K562 (cell line): Measurements from ENCODE around the gene PDPK1. TPM values are rescaled to one million over a fixed set of nuclear protein-coding genes. Genes with fewer than 3 reads are reported as not detected.

ENCODE experiments used
- CREB1 ChIP-seq, 2 experiments: sonication (generic) in 1 of 2; formaldehyde crosslinking in 1 of 2; IDR thresholded peaks; 2 replicates each; pipeline versions ENCODE4 v1.6.1 to v1.8.0; 2012 to 2022; ENCODE audit warnings: inconsistent platforms in 1 of 2, mild to moderate bottlenecking in 1 of 2, missing genetic modification reagents in 1 of 2, moderate library complexity in 1 of 2
- DPF2 ChIP-seq: fragments of 450-650 bp; IDR thresholded peaks from 2 replicates; pipeline ENCODE4 v1.6.1; 2016
- HDGF ChIP-seq: fragments of 450-650 bp; IDR thresholded peaks from 2 replicates; pipeline ENCODE4 v1.6.1; 2016
- RBM14 ChIP-seq: fragments of 200-400 bp; formaldehyde crosslinking; IDR thresholded peaks from 2 replicates; pipeline ENCODE4 v1.6.1; 2018; ENCODE audit warnings: low read depth, mild to moderate bottlenecking, low read length, moderate library complexity, borderline replicate concordance; ENCODE audit not compliant: insufficient read depth
- STAG1 ChIP-seq: sonication (generic); formaldehyde crosslinking; IDR thresholded peaks from 2 replicates; pipeline ENCODE4 v1.5.0; 2020; ENCODE audit warnings: missing genetic modification reagents, borderline replicate concordance
- ZNF695 ChIP-seq: fragments of 450-650 bp; formaldehyde crosslinking; IDR thresholded peaks from 2 replicates; pipeline ENCODE4 v1.4.0; 2020; ENCODE audit warnings: mild to moderate bottlenecking, moderate library complexity
- polyA plus RNA-seq, 8 experiments: library from polyadenylated mRNA; depleted of rRNA in 4 of 8; stranded (reverse) in 5 of 8; unstranded in 3 of 8; fragments of >200 nt; fragmentation: Nextera tagmentation in 2 of 8; fragmentation: Illumina TruSeq in 1 of 8; extraction: Ambion mirVana in 2 of 8; extraction: Trizol in 1 of 8; gene quantifications; 2 replicates each; pipeline versions ENCODE4 v1.2.1 to v1.2.3, GENCODE V29; 2011 to 2014; ENCODE audit warnings: inconsistent platforms in 1 of 8, missing spikeins in 1 of 8
- total RNA-seq, 7 experiments: library from RNA; depleted of rRNA in 6 of 7; stranded (reverse); fragments of >200 nt in 6 of 7; fragmentation: Illumina TruSeq in 2 of 7; extraction: Trizol in 2 of 7; gene quantifications; 2 replicates each; pipeline versions ENCODE4 v1.2.1 to v1.2.3, GENCODE V29; 2011 to 2021; ENCODE audit warnings: low replicate concordance in 1 of 7
- TF ChIP-seq, protein P1 (sequence below), 2 experiments: fragments of 450-650 bp; formaldehyde crosslinking in 1 of 2; IDR thresholded peaks; 2 replicates each; pipeline versions ENCODE4 v1.4.0 to v1.6.1; 2014 to 2020; ENCODE audit warnings: mild to moderate bottlenecking in 2 of 2, borderline replicate concordance in 1 of 2, low read depth in 1 of 2
- TF ChIP-seq, protein P2 (sequence below): fragments of 250-450 bp; sonication (Bioruptor Pico); IDR thresholded peaks from 2 replicates; pipeline ENCODE4 v1.8.0; 2021; ENCODE audit warnings: borderline replicate concordance, mild to moderate bottlenecking, moderate library complexity; ENCODE audit not compliant: poor library complexity, severe bottlenecking
- TF ChIP-seq, protein P3 (sequence below): sonication (generic); formaldehyde crosslinking; IDR thresholded peaks from 2 replicates; pipeline ENCODE4 v1.5.0; 2020; ENCODE audit warnings: missing genetic modification reagents
- TF ChIP-seq, protein P4 (sequence below): fragments of 250-450 bp; sonication (Bioruptor Pico); IDR thresholded peaks from 2 replicates; pipeline ENCODE4 v1.4.0; 2020

PDPK1 gene
- total and polyA plus RNA-seq, 9 of the 15 experiments (the other 6 are each of a cell fraction or from before 2014, with no cell fraction given), result 4.0 to 37.2 (median 18.7) TPM

DNA sequence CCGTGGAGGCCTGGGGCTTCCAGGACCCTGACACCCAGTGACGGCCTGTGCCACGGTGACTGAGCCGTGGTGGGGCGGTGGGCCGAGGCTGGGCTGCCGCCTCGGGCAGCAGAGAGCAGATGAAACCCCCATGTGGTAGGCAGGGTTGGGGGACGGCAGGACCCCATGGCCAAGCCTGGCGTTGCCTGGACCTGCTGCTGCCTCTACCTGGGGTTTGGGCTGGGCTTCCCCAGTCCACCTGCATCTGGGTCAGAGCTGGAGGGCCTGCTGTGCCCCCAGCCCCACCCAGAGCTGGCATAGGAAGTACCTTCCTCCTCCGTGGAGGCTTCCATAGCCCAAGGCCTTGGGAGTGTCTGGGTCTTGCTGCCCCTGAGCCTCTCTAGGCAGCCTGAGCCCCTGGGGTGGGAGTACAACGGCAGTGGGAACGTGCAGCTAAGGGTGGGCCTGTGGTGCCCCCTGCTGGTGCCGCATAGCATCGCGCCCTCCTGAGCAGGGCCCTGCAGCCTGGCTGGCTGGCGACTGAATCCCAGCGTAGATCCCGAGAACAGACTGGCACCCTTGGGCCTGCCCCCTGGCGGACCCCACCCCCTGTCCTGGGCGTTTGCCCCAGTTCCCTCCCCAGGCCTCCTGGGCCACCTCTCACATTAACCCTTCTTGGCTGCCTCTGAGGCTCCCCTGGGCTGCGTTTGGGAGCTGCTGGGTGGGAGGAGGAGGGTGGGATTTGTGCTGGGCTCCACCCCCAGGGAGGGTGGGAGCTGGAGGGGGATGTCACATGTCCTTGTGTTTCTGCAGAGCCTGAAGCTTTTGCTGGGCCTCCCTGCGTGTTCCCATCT lies 36.7 kb upstream of the PDPK1 start (continued):
- TF ChIP-seq, protein P1, sequence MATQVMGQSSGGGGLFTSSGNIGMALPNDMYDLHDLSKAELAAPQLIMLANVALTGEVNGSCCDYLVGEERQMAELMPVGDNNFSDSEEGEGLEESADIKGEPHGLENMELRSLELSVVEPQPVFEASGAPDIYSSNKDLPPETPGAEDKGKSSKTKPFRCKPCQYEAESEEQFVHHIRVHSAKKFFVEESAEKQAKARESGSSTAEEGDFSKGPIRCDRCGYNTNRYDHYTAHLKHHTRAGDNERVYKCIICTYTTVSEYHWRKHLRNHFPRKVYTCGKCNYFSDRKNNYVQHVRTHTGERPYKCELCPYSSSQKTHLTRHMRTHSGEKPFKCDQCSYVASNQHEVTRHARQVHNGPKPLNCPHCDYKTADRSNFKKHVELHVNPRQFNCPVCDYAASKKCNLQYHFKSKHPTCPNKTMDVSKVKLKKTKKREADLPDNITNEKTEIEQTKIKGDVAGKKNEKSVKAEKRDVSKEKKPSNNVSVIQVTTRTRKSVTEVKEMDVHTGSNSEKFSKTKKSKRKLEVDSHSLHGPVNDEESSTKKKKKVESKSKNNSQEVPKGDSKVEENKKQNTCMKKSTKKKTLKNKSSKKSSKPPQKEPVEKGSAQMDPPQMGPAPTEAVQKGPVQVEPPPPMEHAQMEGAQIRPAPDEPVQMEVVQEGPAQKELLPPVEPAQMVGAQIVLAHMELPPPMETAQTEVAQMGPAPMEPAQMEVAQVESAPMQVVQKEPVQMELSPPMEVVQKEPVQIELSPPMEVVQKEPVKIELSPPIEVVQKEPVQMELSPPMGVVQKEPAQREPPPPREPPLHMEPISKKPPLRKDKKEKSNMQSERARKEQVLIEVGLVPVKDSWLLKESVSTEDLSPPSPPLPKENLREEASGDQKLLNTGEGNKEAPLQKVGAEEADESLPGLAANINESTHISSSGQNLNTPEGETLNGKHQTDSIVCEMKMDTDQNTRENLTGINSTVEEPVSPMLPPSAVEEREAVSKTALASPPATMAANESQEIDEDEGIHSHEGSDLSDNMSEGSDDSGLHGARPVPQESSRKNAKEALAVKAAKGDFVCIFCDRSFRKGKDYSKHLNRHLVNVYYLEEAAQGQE (IDR thresholded peaks at IDR 0.05; ENCODE audit: borderline replicate concordance), result peak; percentile 86
- TF ChIP-seq, protein P1 (CRISPR knock-in tag; IDR thresholded peaks at IDR 0.05; ENCODE audit: low read depth), result no peak
- TF ChIP-seq ZNF695 (CRISPR knock-in tag) (no peak), RBM14 (no peak), CREB1 (IDR thresholded peaks at IDR 0.05) (no peak; the same call in 1 of the 2 replicates), CREB1 (CRISPR knock-in tag; IDR thresholded peaks at IDR 0.05) (peak; percentile 58), HDGF (0 out of 2 replicates have a peak, but pooled peaks have one; percentile 84), STAG1 (CRISPR knock-in tag) (peak; percentile 94), DPF2 (no peak)
- TF ChIP-seq, protein P2, sequence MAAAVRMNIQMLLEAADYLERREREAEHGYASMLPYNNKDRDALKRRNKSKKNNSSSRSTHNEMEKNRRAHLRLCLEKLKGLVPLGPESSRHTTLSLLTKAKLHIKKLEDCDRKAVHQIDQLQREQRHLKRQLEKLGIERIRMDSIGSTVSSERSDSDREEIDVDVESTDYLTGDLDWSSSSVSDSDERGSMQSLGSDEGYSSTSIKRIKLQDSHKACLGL (CRISPR knock-in tag), result no peak
- TF ChIP-seq, protein P3, sequence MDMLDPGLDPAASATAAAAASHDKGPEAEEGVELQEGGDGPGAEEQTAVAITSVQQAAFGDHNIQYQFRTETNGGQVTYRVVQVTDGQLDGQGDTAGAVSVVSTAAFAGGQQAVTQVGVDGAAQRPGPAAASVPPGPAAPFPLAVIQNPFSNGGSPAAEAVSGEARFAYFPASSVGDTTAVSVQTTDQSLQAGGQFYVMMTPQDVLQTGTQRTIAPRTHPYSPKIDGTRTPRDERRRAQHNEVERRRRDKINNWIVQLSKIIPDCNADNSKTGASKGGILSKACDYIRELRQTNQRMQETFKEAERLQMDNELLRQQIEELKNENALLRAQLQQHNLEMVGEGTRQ (CRISPR knock-in tag), result peak; percentile 60
- TF ChIP-seq, protein P4, sequence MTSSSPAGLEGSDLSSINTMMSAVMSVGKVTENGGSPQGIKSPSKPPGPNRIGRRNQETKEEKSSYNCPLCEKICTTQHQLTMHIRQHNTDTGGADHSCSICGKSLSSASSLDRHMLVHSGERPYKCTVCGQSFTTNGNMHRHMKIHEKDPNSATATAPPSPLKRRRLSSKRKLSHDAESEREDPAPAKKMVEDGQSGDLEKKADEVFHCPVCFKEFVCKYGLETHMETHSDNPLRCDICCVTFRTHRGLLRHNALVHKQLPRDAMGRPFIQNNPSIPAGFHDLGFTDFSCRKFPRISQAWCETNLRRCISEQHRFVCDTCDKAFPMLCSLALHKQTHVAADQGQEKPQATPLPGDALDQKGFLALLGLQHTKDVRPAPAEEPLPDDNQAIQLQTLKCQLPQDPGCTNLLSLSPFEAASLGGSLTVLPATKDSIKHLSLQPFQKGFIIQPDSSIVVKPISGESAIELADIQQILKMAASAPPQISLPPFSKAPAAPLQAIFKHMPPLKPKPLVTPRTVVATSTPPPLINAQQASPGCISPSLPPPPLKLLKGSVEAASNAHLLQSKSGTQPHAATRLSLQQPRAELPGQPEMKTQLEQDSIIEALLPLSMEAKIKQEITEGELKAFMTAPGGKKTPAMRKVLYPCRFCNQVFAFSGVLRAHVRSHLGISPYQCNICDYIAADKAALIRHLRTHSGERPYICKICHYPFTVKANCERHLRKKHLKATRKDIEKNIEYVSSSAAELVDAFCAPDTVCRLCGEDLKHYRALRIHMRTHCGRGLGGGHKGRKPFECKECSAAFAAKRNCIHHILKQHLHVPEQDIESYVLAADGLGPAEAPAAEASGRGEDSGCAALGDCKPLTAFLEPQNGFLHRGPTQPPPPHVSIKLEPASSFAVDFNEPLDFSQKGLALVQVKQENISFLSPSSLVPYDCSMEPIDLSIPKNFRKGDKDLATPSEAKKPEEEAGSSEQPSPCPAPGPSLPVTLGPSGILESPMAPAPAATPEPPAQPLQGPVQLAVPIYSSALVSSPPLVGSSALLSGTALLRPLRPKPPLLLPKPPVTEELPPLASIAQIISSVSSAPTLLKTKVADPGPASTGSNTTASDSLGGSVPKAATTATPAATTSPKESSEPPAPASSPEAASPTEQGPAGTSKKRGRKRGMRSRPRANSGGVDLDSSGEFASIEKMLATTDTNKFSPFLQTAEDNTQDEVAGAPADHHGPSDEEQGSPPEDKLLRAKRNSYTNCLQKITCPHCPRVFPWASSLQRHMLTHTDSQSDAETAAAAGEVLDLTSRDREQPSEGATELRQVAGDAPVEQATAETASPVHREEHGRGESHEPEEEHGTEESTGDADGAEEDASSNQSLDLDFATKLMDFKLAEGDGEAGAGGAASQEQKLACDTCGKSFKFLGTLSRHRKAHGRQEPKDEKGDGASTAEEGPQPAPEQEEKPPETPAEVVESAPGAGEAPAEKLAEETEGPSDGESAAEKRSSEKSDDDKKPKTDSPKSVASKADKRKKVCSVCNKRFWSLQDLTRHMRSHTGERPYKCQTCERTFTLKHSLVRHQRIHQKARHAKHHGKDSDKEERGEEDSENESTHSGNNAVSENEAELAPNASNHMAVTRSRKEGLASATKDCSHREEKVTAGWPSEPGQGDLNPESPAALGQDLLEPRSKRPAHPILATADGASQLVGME, result no peak
